Measurements from ENCODE around the gene HSF2BP. TPM values are rescaled to one million over a fixed set of nuclear protein-coding genes. Genes with fewer than 3 reads are reported as not detected.
"Not testable (repeated sequence)": the region's sequence is repeated elsewhere in the genome, so short reads cannot be mapped to it uniquely, and the experiment has no call there.

HSF2BP gene
- total RNA-seq, 1 donor from 2014 or later: 3.4 TPM

GRCh38 chr21:43485016-43485415, 174.3 kb downstream of the HSF2BP start:
- not testable (repeated sequence) for H3K9me3 Mint-ChIP-seq (ENCODE audit: unreplicated experiment); H3K4me3 Mint-ChIP-seq (ENCODE audit: unreplicated experiment); DNase-seq (ENCODE audit: extremely low spot score, unreplicated experiment); H3K36me3 Mint-ChIP-seq (ENCODE audit: unreplicated experiment); H3K27me3 Mint-ChIP-seq (ENCODE audit: unreplicated experiment); H3K4me1 Mint-ChIP-seq (ENCODE audit: unreplicated experiment); H3K27ac Mint-ChIP-seq (ENCODE audit: unreplicated experiment)

GRCh38 chr21:43479197-43479596, 180.1 kb downstream of the HSF2BP start:
- not testable (repeated sequence) for H3K4me1 Mint-ChIP-seq (ENCODE audit: unreplicated experiment); H3K9me3 Mint-ChIP-seq (ENCODE audit: unreplicated experiment); H3K27me3 Mint-ChIP-seq (ENCODE audit: unreplicated experiment); H3K4me3 Mint-ChIP-seq (ENCODE audit: unreplicated experiment); H3K36me3 Mint-ChIP-seq (ENCODE audit: unreplicated experiment); H3K27ac Mint-ChIP-seq (ENCODE audit: unreplicated experiment); DNase-seq (ENCODE audit: extremely low spot score, unreplicated experiment)

Small RNAs within 50 kb of the gene (microRNA-seq; reads per million reads assigned to microRNA genes)
- not detected for gene MIR6070 (ENCODE audit: unreplicated experiment)

Other genes with a start within 250 kb of the HSF2BP start
- gene SIK1, start 232.4 kb downstream of the HSF2BP start, total RNA-seq: 34.1 and 43.6 TPM in 2 replicates
- 26.0 and 26.5 TPM in 2 replicates for gene RRP1B, start 72 bp upstream of the HSF2BP start, total RNA-seq
- gene PDXK, start 59.6 kb upstream of the HSF2BP start, total RNA-seq: 96.7 and 106 TPM in 2 replicates
- gene CSTB, start 116.8 kb upstream of the HSF2BP start, total RNA-seq: 59.1 and 65.3 TPM in 2 replicates
- 22.8 and 26.7 TPM in 2 replicates for gene RRP1, start 130.1 kb upstream of the HSF2BP start, total RNA-seq
- 62.1 and 63.2 TPM in 2 replicates for gene AGPAT3, start 205.7 kb upstream of the HSF2BP start, total RNA-seq